Thymus (tissue), 11 donors: ENCODE measurements around the gene NFS1. TPM values are rescaled to one million over a fixed set of nuclear protein-coding genes. Genes with fewer than 3 reads are reported as not detected.
"Not testable (repeated sequence)": the region's sequence is repeated elsewhere in the genome, so short reads cannot be mapped to it uniquely, and the experiment has no call there.

Source experiments
- DNase-seq, 9 donors: peaks; one replicate each; pipeline ENCODE4 v3.0.0-alpha.2; 2013; ENCODE audit warnings: low spot score in 9 of 9, low read depth in 6 of 9, missing footprints in 1 of 9
- H3K27ac ChIP-seq, 2 donors: one replicate each; pipeline ENCODE4 v1.5.1; 2013; ENCODE audit warnings: control low read depth in 1 of 2, low read depth in 1 of 2, low read length in 1 of 2, mild to moderate bottlenecking in 1 of 2, moderate library complexity in 1 of 2
- H3K27me3 ChIP-seq, 2 donors: one replicate each; pipeline ENCODE4 v1.5.1; 2013; ENCODE audit warnings: low read length in 1 of 2; ENCODE audit not compliant: control insufficient read depth in 2 of 2, insufficient read depth in 1 of 2
- H3K36me3 ChIP-seq, 2 donors: one replicate each; pipeline ENCODE4 v1.5.1; 2013; ENCODE audit warnings: low read length in 1 of 2, mild to moderate bottlenecking in 1 of 2, moderate library complexity in 1 of 2; ENCODE audit not compliant: control insufficient read depth in 2 of 2, insufficient read depth in 2 of 2
- H3K4me1 ChIP-seq, 2 donors: one replicate each; pipeline ENCODE4 v1.5.1; 2013; ENCODE audit warnings: low read length in 2 of 2; ENCODE audit not compliant: control insufficient read depth in 2 of 2, insufficient read depth in 2 of 2
- H3K4me3 ChIP-seq, 2 donors: one replicate each; pipeline ENCODE4 v1.5.1; 2013; ENCODE audit warnings: low read length in 2 of 2, control low read depth in 1 of 2, mild to moderate bottlenecking in 1 of 2
- H3K9me3 ChIP-seq, 2 donors: one replicate each; pipeline ENCODE4 v1.5.1; 2013; ENCODE audit warnings: low read length in 1 of 2, mild to moderate bottlenecking in 1 of 2; ENCODE audit not compliant: control insufficient read depth in 2 of 2, insufficient read depth in 1 of 2
- WGBS: extraction: QIAGEN DNeasy Blood & Tissue Kit; methylation state at CpG from one replicate; pipeline ENCODE4 v1.1.7; 2013; 5-methylcytosine and 5-hydroxymethylcytosine counted together
- polyA plus RNA-seq: library from polyadenylated mRNA; stranded (reverse); fragments of 200-250 nt; gene quantifications from one replicate; pipeline ENCODE4 v1.2.3, GENCODE V29; 2013
- total RNA-seq: library from RNA; stranded (reverse); fragments of 120-200 nt; gene quantifications from one replicate; pipeline ENCODE4 v1.2.4, GENCODE V29; 2013
- donor health status: healthy.

Gene NFS1
- total and polyA plus RNA-seq, 2 donors = 13.2 to 25.5 TPM

DNA sequence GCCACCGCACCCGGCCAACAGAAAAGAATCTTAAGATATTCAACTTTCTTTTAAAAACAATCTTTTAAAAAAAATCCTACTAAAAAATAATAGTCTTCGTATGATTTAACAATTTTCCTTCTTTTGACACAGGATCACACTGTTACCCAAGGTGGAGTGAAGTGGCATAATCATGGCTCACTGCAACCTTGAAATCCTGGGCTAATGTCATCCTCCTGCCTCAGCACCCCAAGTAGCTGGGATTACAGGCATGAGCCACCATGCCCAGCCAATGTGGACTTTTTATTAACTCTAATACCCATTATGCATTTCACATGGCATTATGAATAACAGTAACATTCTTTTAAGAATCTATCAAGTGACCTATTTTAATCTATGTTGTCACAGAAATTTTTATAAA lies 22.1 kb upstream of the NFS1 start:
- no peak overlapping the region for H3K4me3 ChIP-seq
- H3K9me3 ChIP-seq = no peaks in the 10 kb centered on the region
- H3K27me3 ChIP-seq = no peaks in the 10 kb centered on the region
- WGBS = 97% methylated on average over 3 of the region's 3 CpGs
- H3K36me3 ChIP-seq = peaks cover 77 to 99% of the 10 kb centered on the region in 2 donors
- H3K27ac ChIP-seq = no peak overlapping the region
- no peak for DNase-seq
- H3K4me1 ChIP-seq = no peaks in the 10 kb centered on the region

- Histone ChIP-seq H3K27ac (no peak overlapping the region), H3K4me3 (no peak overlapping the region), H3K27me3 (no peaks in the 10 kb centered on the region), H3K9me3 (no peaks in the 10 kb centered on the region), H3K36me3 (peaks cover 81 to 99% of the 10 kb centered on the region in 2 donors), H3K4me1 (no peaks in the 10 kb centered on the region)
- no peak for DNase-seq
- WGBS = 98% methylated on average over 13 of the region's 13 CpGs
Measured at GRCh38 chr20:35720165-35721123, 21.3 kb upstream of the NFS1 start.

GRCh38 chr20:35719717-35720116 lies 20.6 kb upstream of the NFS1 start:
- Histone ChIP-seq H3K36me3 (peaks cover 82 to 99% of the 10 kb centered on the region in 2 donors), H3K27ac (no peak overlapping the region), H3K9me3 (no peaks in the 10 kb centered on the region), H3K4me3 (no peak overlapping the region), H3K27me3 (no peaks in the 10 kb centered on the region), H3K4me1 (no peaks in the 10 kb centered on the region)
- 82% methylated on average over 8 of the region's 8 CpGs for WGBS
- no peak for DNase-seq

GRCh38 chr20:35718972-35719635 lies 20.0 kb upstream of the NFS1 start:
- Histone ChIP-seq H3K4me1 (no peaks in the 10 kb centered on the region), H3K27ac (no peak overlapping the region), H3K36me3 (peaks cover 84 to 98% of the 10 kb centered on the region in 2 donors), H3K4me3 (no peak overlapping the region), H3K27me3 (no peaks in the 10 kb centered on the region), H3K9me3 (no peaks in the 10 kb centered on the region)
- no peak for DNase-seq
- WGBS = 98% methylated on average over 12 of the region's 12 CpGs

DNA sequence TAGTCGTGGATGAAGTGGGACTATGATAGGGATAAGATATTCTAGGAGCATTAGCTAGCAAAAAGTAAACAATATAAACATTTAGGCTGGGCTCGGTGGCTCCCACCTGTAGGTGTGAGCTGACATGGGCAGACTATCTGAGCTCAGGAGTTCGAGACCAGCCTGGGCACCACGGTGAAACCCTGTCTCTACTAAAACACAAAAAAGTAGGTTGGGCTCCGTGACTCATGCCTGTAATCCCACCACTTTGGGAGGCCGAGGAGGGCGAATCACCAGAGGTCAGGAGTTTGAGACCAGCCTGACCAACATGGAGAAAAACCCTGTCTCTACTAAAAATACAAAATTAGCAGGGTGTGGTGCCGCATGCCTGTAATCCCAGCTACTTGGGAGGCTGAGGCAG lies 19.2 kb upstream of the NFS1 start:
- not testable (repeated sequence) for H3K27ac ChIP-seq, DNase-seq, H3K4me3 ChIP-seq, H3K9me3 ChIP-seq, H3K27me3 ChIP-seq, H3K4me1 ChIP-seq
- peaks cover 81 to 98% of the 10 kb centered on the region in 2 donors for H3K36me3 ChIP-seq
- 96% methylated on average over 8 of the region's 8 CpGs for WGBS

DNA sequence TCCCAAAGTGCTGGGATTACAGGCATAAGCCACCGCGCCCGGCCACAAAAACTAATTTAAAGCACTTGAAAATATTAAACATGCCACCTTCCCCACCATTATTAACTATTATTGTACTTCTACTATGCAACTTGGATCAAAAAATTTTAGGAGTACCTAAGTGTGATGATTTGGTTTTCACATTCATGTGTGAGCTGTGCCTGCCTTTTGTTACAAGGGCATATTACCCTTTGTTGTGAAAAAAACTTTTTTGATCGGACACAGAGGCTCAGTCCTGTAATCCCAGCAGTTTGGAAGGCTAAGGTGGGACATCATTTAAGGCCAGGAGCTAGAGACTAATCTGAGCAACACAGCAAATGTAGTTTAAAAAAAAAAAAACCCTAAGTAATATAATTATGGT lies 17.2 kb upstream of the NFS1 start:
- Histone ChIP-seq H3K9me3 (no peaks in the 10 kb centered on the region), H3K4me1 (no peaks in the 10 kb centered on the region), H3K36me3 (peaks cover 78 to 99% of the 10 kb centered on the region in 2 donors), H3K4me3 (no peak overlapping the region), H3K27me3 (no peaks in the 10 kb centered on the region), H3K27ac (no peak overlapping the region)
- WGBS = 96% methylated on average over 4 of the region's 4 CpGs
- no peak for DNase-seq

- WGBS = 97% methylated on average over 2 of the region's 2 CpGs
- no peaks in the 10 kb centered on the region for H3K9me3 ChIP-seq
- no peak overlapping the region for H3K4me3 ChIP-seq
- DNase-seq = no peak
- H3K27me3 ChIP-seq = no peaks in the 10 kb centered on the region
- peaks cover 71 to 99% of the 10 kb centered on the region in 2 donors for H3K36me3 ChIP-seq
- no peaks in the 10 kb centered on the region for H3K4me1 ChIP-seq
- no peak overlapping the region for H3K27ac ChIP-seq
Measured at GRCh38 chr20:35715652-35716051, 16.5 kb upstream of the NFS1 start.

DNA sequence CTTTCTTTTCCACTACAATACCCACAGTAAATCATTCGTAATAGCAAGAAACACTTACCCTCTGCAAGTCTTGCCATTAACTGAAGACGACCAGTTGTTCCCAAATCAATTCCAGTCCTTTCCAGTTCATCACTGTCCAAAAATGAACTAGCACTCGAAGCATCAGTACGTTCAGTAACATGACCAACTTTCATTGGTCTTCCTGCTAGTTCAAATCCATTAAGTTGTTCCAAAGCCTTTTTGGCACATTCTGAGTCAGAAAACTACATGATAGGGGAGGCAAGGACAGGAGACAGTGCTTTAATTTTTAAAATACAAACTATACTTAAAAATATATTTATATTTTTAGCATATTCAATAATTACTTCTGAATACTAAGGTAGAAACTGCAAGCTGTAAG lies 15.0 kb upstream of the NFS1 start:
- DNase-seq = no peak
- Histone ChIP-seq H3K9me3 (no peaks in the 10 kb centered on the region), H3K4me1 (no peaks in the 10 kb centered on the region), H3K27me3 (no peaks in the 10 kb centered on the region), H3K27ac (no peak overlapping the region), H3K36me3 (peaks cover 58 to 99% of the 10 kb centered on the region in 2 donors), H3K4me3 (no peak overlapping the region)
- WGBS = 96% methylated on average over 4 of the region's 4 CpGs

GRCh38 chr20:35713120-35713519 lies 14.0 kb upstream of the NFS1 start:
- H3K4me1 ChIP-seq = not testable (repeated sequence)

More at GRCh38 chr20:35713120-35713519, 14.0 kb upstream of the NFS1 start:
- H3K4me3 ChIP-seq, H3K27me3 ChIP-seq, H3K9me3 ChIP-seq, H3K27ac ChIP-seq, DNase-seq: not testable (repeated sequence)
- H3K36me3 ChIP-seq = peaks cover 49 to 98% of the 10 kb centered on the region in 2 donors
- 94% methylated on average over 9 of the region's 9 CpGs for WGBS
